ENCODE data around the gene SCN3A.

Gene SCN3A

DNA sequence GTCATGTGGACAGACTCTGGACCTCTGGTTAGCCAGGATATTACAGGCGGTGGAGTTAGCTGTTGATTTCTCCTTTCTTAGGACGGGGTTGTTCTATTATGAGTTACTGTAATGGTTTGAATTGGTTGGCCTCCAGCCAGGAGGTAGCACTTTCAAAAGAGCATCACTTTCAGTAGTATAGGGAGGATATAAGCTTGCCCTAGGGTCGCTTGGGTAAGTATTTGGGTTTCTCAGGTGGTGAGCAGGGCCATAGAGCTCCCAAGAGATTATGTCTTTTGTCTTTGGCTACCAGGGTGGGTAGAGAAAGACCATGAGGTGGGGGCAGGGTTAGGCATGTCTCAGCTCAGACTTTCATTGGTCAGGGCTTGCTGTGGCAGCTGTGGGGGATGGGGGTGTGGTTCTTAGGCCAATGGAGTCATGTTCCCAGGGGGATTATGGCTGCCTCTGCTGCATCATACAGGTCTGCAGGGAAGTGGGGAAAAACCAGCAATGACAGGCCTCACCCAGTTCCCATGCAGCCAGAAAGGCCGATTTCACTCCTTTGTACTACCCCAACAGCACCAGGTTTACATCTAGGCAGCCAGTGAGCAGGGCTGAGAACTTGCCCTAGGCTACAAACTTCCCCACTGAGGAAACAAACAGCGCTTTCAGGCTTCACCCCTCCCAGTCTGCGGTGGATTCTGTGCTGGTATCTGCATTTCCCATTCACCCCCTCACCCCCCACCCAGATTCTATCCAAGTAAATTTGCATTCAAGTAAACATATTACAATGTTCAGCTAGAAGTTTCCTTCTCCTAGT is 159.1 kb downstream of the SCN3A start:
- DNase-seq = no peak
